Endothelial cell of umbilical vein (primary cell): ENCODE measurements around the gene SAMD1. TPM values are rescaled to one million over a fixed set of nuclear protein-coding genes. Genes with fewer than 3 reads are reported as not detected.

Experiments used
- BruUV-seq: library from RNA; stranded (reverse); fragments of 400-500 nt; replicated peaks from 2 replicates; lab custom pipeline; 2021; lab: Mats Ljungman, UMichigan
- CTCF ChIA-PET: fragments of 300-600, 350-600 bp; sonication (Branson Sonifier 250); formaldehyde crosslinking; loops from one replicate; lab custom pipeline; 2021; ENCODE audit warnings: antibody characterized with exemption, inconsistent platforms; lab: Charles Lee
- POLR2A ChIA-PET: fragments of 300-600, 350-600 bp; sonication (Branson Sonifier 250); formaldehyde crosslinking; loops from one replicate; lab custom pipeline; 2021; ENCODE audit warnings: antibody characterized with exemption, inconsistent platforms; lab: Charles Lee
- DNase-seq: peaks from one replicate; pipeline ENCODE4 v3.0.0-alpha.2; 2011; ENCODE audit warnings: low read depth, low spot score
- FAIRE-seq: peaks from 2 replicates; lab custom pipeline; 2011; peaks lifted over from hg19 to GRCh38; lab: Jason Lieb, UNC
- H2AFZ ChIP-seq: 2 replicates; pipeline ENCODE4 v1.6.0; 2012; ENCODE audit warnings: low read depth, low read length, control low read depth, inconsistent platforms
- H3K27ac ChIP-seq: 2 replicates; pipeline ENCODE4 v1.5.1; 2011; ENCODE audit warnings: low read depth, mild to moderate bottlenecking, control low read depth, low read length, moderate library complexity; ENCODE audit not compliant: insufficient read depth
- H3K27me3 ChIP-seq, 2 experiments: 2 replicates each; pipeline versions ENCODE4 v1.6.0 to v1.6.1; 2011; ENCODE audit warnings: low read length in 2 of 2, mixed read lengths in 1 of 2; ENCODE audit not compliant: control insufficient read depth in 2 of 2, insufficient read depth in 2 of 2
- H3K36me3 ChIP-seq, 2 experiments: 2 replicates in 1 of 2; 3 replicates in 1 of 2; pipeline ENCODE4 v1.5.1; 2011; ENCODE audit warnings: low read length in 2 of 2, mild to moderate bottlenecking in 1 of 2, moderate library complexity in 1 of 2; ENCODE audit not compliant: control insufficient read depth in 2 of 2, insufficient read depth in 2 of 2; ENCODE audit errors: extremely low read depth in 1 of 2
- H3K4me1 ChIP-seq: 3 replicates; pipeline ENCODE4 v1.5.1; 2011; ENCODE audit warnings: mild to moderate bottlenecking, low read length; ENCODE audit not compliant: control insufficient read depth, insufficient read depth; ENCODE audit errors: extremely low read depth
- H3K4me2 ChIP-seq: 2 replicates; pipeline ENCODE4 v1.6.1; 2011; ENCODE audit warnings: low read length, control low read depth, mixed read lengths; ENCODE audit not compliant: insufficient read depth
- H3K4me3 ChIP-seq, 3 experiments: fragments of 200-600 bp in 1 of 3; sonication (generic), shearing (Covaris generic) in 1 of 3; replicated peaks in 1 of 3; 2 replicates each; pipeline ENCODE4 v1.5.1; 2011 to 2016; ENCODE audit warnings: control low read depth in 3 of 3, low read length in 3 of 3, mild to moderate bottlenecking in 2 of 3, inconsistent platforms in 1 of 3, low read depth in 1 of 3, moderate library complexity in 1 of 3; ENCODE audit not compliant: insufficient read depth in 1 of 3
- H3K79me2 ChIP-seq: 2 replicates; pipeline ENCODE4 v1.6.0; 2012; ENCODE audit warnings: low read length, inconsistent platforms; ENCODE audit not compliant: control insufficient read depth, insufficient read depth
- H3K9ac ChIP-seq: replicated peaks from 2 replicates; pipeline ENCODE3; 2011; ENCODE audit warnings: low read length, control low read depth; ENCODE audit not compliant: insufficient read depth; ENCODE audit errors: extremely low read depth
- H3K9me1 ChIP-seq: replicated peaks from 3 replicates; pipeline ENCODE4 v1.6.0; 2011; ENCODE audit warnings: mild to moderate bottlenecking, low read length; ENCODE audit not compliant: control insufficient read depth, insufficient read depth; ENCODE audit errors: extremely low read depth
- H3K9me3 ChIP-seq: replicated peaks from 2 replicates; pipeline ENCODE4 v1.5.1; 2012; ENCODE audit warnings: low read length, inconsistent platforms; ENCODE audit not compliant: control insufficient read depth, insufficient read depth
- H4K20me1 ChIP-seq: replicated peaks from 2 replicates; pipeline ENCODE3; 2011; ENCODE audit warnings: mild to moderate bottlenecking, low read length; ENCODE audit not compliant: control insufficient read depth, insufficient read depth; ENCODE audit errors: extremely low read depth
- CTCF ChIP-seq, 2 donors: IDR thresholded peaks; 1 replicate in 1 of 2; 2 replicates in 1 of 2; pipeline ENCODE4 v1.5.1; 2011; ENCODE audit warnings: low read length in 2 of 2, mild to moderate bottlenecking in 2 of 2, moderate library complexity in 2 of 2, control low read depth in 1 of 2, inconsistent platforms in 1 of 2, low read depth in 1 of 2; ENCODE audit not compliant: insufficient read depth in 1 of 2; ENCODE audit errors: extremely low read depth in 1 of 2
- EZH2 ChIP-seq: IDR thresholded peaks from 2 replicates; pipeline ENCODE4 v1.6.1; 2012; ENCODE audit warnings: borderline replicate concordance, low read depth, mild to moderate bottlenecking, moderate library complexity, low read length, inconsistent platforms; ENCODE audit not compliant: severe bottlenecking
- FOS ChIP-seq: IDR thresholded peaks from 2 replicates; pipeline ENCODE4 v1.6.1; 2011; ENCODE audit warnings: mild to moderate bottlenecking, low read length, moderate library complexity, borderline replicate concordance; ENCODE audit not compliant: insufficient read depth
- MYC ChIP-seq: IDR thresholded peaks from one replicate; pipeline ENCODE4 v1.6.1; 2011; ENCODE audit warnings: mild to moderate bottlenecking, low read depth, low read length
- POLR2AphosphoS5 ChIP-seq: IDR thresholded peaks from 2 replicates; pipeline ENCODE4 v1.6.1; 2012; ENCODE audit warnings: low read depth, mild to moderate bottlenecking, control low read depth, low read length, moderate library complexity; ENCODE audit not compliant: insufficient read depth
- dilution Hi-C: fragments of 300-500 bp; cut with MboI; formaldehyde crosslinking; loops from one replicate; pipeline ENCODE4 v1.15.0; 2019; ENCODE audit warnings: low sequenced_read_pairs; ENCODE audit not compliant: extremely low pct_ligation_motif_present
- intact Hi-C: fragments of 100-400 bp; cut with micrococcal nuclease; formaldehyde crosslinking; loops from one replicate; pipeline ENCODE4 v1.10.0; 2022
- polyA plus RNA-seq, 4 experiments: library from polyadenylated mRNA; depleted of rRNA in 3 of 4; stranded (reverse) in 3 of 4; unstranded in 1 of 4; fragments of >200 nt; gene quantifications; 2 replicates each; pipeline versions ENCODE4 v1.2.1 to v1.2.3, GENCODE V29; 2011 to 2012; ENCODE audit warnings: missing spikeins in 1 of 4
- total RNA-seq: library from RNA; stranded (reverse); gene quantifications from 2 replicates; pipeline ENCODE4 v1.2.3, GENCODE V29; 2021
- TF ChIP-seq, protein P1 (sequence below): IDR thresholded peaks from 2 replicates; pipeline ENCODE4 v1.6.1; 2011; ENCODE audit not compliant: insufficient read depth, insufficient read length

The SAMD1 gene
- total and polyA plus RNA-seq, 2 donors (not counting 3 experiments of a cell fraction or from before 2014, with no cell fraction given) = 14.1 to 35.9 TPM

GRCh38 chr19:14059652-14060155, 30.8 kb downstream of the SAMD1 start:
- Histone ChIP-seq H3K9me1 (no peaks in the 10 kb centered on the region), H3K4me2 (no peak overlapping the region), H3K27ac (no peak overlapping the region), H4K20me1 (no peaks in the 10 kb centered on the region), H3K79me2 (no peaks in the 10 kb centered on the region), H3K9me3 (no peaks in the 10 kb centered on the region), H3K36me3 (no peaks in the 10 kb centered on the region), H3K9ac (no peak overlapping the region), H3K4me3 (no peak overlapping the region), H3K4me1 (no peaks in the 10 kb centered on the region), H3K27me3 (peaks cover 7 to 8% of the 10 kb centered on the region in 2 experiments), H2AFZ (no peak overlapping the region)
- intact Hi-C loops (loop anchor here (5.0 kb wide), 1 partner anchor 177 kb away; no protein-coding TSS in a partner anchor), dilution Hi-C loops (no loop called here)
- ChIA-PET POLR2A (no interaction called here), CTCF (interaction anchor here (0.9 to 4.6 kb wide), 32 partner anchors 9 to 181 kb away, joined by 3 to 58 read pairs (median 7); partner anchors contain the start of genes ASF1B, IL27RA, MISP3 and NANOS3)
- FAIRE-seq (no peak), DNase-seq (no peak)
- no peak for TF ChIP-seq EZH2
- TF ChIP-seq MYC = no peak
- TF ChIP-seq POLR2AphosphoS5 = no peak
- no peak for TF ChIP-seq FOS
- BruUV-seq = no TSS peak

DNA sequence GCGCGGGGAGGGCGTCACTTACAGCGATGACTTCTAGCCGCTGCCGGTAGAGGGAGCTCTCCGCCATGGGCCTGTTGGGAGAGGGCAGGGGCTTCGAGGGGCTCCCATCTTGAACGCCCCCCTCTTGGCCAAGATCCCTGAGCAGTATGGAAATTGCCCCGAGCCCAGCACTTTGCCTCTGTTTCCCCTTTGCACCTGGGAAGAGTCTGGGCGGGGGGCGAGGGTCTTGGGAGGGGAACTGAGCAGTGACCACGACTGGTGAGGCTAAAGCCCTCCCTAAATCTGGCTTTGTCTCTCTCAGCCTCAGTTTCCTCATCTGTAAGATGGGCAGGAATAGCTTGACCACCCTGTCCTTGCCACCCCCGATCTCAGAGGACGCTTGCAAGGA, 31.5 kb downstream of the SAMD1 start:
- H2AFZ ChIP-seq = no peak overlapping the region
- BruUV-seq = no TSS peak
- no peaks in the 10 kb centered on the region for H3K79me2 ChIP-seq
- POLR2A ChIA-PET = interaction anchor here (0.6 kb wide), 1 partner anchor 1053 kb away, joined by 3 read pairs; no protein-coding TSS in a partner anchor
- H3K27ac ChIP-seq = no peak overlapping the region
- DNase-seq (no peak), FAIRE-seq (no peak)
- peaks cover 7 to 8% of the 10 kb centered on the region in 2 experiments for H3K27me3 ChIP-seq
- no peaks in the 10 kb centered on the region for H3K9me1 ChIP-seq
- dilution Hi-C loops (no loop called here), intact Hi-C loops (loop anchor here (5.0 kb wide), 1 partner anchor 177 kb away; no protein-coding TSS in a partner anchor)
- H3K4me3 ChIP-seq = no peak overlapping the region
- no peak overlapping the region for H3K9ac ChIP-seq
- H3K36me3 ChIP-seq = no peaks in the 10 kb centered on the region
- no peak overlapping the region for H3K4me2 ChIP-seq
- no peaks in the 10 kb centered on the region for H3K4me1 ChIP-seq
- CTCF ChIA-PET = interaction anchor here (0.6 to 4.6 kb wide), 40 partner anchors 8 to 534 kb away, joined by 3 to 58 read pairs (median 5); partner anchors contain the start of genes ASF1B, IL27RA, MISP3 and NANOS3
- no peaks in the 10 kb centered on the region for H3K9me3 ChIP-seq
- H4K20me1 ChIP-seq = no peaks in the 10 kb centered on the region
- peak; percentile 67 to 87 for TF ChIP-seq CTCF (IDR thresholded peaks at IDR 0.05; ENCODE audit: extremely low read depth in 1 of 2, insufficient read depth in 1 of 2, low read depth in 1 of 2, low read length in 2 of 2)
- TF ChIP-seq FOS = no peak
- TF ChIP-seq, protein P1, sequence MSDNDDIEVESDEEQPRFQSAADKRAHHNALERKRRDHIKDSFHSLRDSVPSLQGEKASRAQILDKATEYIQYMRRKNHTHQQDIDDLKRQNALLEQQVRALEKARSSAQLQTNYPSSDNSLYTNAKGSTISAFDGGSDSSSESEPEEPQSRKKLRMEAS = no peak
